RPMI8226 (cell line): ENCODE results near the gene PINLYP.

Experiments
- DNase-seq: peaks from one replicate; pipeline ENCODE4 v3.0.0-alpha.2; 2015

The PINLYP gene

GRCh38 chr19:43551399-43552197 is 24.0 kb upstream of the PINLYP start:
- no peak for DNase-seq

- no peak for DNase-seq
These were observed 23.5 kb upstream of the PINLYP start for GRCh38 chr19:43552198-43552450.

DNA sequence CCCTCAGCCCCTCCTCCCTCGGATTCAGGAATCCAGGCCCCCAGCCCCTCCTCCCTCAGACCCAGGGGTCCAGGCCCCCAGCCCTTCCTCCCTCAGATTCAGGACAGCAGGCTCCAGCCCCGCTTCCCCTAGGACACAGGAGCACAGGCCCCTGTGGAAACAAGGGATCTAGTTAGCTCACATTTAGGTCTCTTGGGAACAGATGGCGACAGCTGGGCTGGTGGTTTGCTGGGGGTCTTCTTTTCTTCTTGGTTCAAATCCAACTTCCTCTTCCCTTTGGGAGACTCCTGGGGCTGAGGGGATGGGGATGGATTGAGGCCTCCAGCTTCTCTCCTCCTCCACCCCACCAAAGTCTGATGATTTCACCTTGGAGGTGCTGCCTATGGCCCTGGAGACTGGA is 23.0 kb upstream of the PINLYP start:
- no peak for DNase-seq

DNA sequence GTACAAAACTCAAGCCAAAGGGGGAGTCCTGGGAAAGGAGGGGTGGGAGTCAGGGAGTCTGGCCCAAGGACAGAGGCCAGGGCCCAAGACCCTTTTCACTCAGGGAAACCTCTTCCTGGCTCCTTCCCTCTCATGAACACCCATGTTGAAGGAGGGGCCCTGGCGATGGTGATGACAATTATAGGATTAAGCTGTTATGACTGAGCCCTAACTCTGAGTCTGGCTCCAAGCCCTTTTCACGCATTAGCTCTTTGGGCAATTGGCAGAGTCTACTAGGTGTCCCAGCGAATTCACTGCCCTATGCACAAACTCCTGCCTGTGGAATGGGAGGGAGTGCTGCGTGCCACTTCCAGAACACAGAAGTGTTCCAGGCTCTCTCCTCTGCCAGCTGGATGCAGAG is 21.9 kb upstream of the PINLYP start:
- DNase-seq, result no peak

- no peak for DNase-seq
These were observed 21.2 kb upstream of the PINLYP start for GRCh38 chr19:43554317-43554895.

- peak; percentile 65 for DNase-seq
These were observed 20.3 kb upstream of the PINLYP start for GRCh38 chr19:43555185-43555770.

DNA sequence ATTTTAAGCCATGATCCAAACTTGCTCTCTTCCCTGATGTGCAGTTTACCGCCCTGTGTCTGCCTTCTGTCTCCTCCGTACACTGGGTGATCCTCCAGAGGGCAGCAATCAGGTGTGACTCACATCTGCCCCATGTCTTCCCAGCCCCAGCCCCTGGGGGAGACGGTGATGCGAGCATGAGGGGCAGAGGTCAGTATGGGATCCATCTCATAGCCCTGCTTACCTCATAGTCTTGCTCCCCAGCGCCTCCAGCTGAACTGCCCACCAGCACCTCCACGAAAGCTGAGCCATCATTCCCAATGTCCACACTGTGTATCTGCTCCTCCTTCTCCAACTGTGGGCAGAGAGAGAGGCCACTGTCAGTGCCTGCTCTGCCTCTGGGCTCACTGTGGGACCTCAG is 14.9 kb upstream of the PINLYP start:
- DNase-seq, result no peak

DNA sequence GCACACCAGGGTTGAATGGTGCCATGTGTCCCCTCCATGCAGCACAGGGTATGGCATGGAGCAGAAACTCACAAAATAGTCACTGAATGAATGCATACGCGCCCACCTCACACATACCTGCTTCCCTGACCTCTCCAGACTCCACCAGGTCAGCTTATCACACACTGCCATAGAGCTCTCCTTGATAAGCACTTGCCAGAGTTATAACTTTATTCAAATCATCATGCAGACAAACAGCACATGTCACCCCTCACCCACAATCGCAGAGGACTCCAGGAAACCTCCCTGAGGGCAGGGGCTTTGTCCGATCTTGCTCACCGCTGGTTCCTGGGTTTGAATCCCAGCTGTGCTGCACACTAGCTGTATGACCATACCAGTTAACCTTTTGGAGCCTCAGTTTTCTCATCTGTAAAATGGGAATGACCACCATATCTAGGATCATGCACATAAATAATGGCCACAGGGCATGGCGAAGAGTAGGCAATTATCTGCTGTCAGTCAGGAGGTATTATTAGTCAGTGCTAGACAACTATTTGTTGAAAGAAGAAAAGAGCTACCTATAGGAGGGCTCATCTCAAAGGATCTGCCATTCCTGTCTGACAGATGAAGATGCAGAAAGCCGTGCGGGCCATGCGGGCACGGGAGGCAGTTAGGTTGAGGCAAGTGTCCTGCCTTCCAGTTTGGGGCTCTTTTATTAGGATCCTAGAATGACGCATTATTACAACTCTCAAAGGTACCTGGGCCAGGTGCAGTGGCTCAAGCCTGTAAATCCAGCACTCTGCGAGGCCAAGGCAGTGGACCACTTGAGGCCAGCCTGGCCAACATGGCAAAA is 14.2 kb upstream of the PINLYP start:
- DNase-seq, result no peak

DNA sequence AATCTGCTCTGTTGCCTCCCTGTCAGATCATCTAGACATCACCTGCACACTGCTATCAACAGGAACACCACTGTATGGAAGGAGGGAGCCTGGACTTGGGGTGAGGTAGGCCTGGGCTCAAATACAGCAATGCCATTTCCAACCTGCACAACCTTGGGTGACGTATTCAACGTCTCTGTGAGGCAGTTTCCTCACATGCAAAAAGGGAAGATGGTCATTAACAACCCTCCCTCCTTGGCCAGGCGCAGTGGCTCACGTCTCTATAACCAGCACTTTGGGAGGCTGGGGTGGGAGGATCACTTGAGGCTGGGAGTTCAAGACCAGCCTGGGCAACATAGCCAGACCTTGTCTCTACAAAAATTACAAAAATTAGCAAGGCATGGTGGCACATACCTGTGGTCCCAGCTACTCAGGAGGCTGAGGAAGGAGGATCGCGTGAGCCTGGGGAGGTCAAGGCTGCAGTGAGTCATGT is 13.3 kb upstream of the PINLYP start:
- DNase-seq, result no peak

DNA sequence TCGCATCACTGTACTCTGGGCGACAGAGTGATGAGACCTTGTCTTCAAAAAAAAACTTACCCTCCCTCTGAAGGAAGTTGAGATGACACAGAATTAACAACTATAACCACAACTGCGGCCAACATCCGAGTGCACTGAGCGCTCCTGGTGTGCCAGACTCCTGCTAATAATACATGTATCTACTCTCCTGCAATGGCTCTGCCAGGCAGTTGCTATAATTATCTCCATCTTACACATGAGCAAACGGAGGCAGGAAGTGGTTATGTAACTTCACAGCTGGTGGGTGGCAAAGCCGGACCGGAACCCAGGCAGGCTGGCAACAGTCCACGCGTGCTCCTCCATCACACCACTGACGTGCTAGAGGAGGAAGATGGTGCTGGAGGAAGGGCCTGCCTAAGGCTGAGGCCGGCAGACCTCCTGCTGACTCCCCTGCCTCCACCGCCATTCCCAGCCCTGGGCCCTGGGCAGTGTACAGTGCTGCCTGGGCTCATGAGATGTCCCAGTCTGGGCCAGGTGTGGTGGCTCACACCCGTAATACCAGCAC is 12.8 kb upstream of the PINLYP start:
- DNase-seq, result peak; percentile 52

DNA sequence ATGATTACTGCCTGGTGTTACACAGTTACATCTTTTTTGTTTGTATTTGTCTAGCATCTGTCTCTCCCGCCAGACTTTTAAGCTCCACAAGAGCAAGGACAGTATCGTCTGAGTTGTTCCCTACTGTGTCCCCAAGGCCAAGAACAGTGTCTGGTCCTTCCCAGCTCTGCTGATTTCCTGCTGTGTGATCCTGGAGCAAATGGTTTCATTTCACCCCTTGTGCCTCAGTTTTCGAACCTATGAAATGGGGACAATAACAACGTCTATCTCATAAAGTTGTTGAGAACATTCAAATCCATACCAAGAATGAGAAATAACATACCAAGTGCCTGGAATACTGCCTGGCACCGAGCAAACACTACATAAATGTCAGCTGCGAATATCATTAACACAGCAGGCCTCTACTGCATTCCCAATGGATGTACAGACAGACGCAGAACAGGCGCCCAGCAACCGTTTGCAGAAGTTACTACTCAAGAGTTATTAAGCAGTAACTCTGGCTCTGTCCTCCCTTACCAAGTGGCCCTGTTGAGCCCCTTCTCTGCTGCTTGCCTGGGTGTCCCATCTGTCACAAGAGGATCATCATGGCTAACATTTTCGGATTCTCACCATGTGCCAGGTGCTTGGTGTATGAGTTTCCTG is 11.7 kb upstream of the PINLYP start:
- no peak for DNase-seq

DNA sequence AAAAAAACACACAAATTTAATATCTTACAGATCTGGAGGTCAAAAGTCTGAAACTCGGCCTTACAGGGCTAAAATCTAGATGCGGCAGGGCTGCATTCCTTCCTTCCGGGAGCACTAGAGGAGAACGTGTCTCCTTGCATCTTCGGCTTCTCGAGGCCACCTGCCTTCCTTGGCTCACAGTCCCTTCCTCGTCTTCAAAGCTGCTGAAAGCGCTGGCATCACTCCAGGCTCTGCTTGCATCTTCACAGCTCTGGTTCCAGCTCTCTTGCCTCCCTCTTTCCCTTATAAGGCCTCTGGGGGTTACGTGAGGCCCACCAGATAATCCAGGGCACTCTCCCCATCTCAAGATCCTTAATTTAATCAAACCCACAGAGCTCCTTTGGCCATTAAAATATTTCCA is 10.8 kb upstream of the PINLYP start:
- DNase-seq, result no peak

DNA sequence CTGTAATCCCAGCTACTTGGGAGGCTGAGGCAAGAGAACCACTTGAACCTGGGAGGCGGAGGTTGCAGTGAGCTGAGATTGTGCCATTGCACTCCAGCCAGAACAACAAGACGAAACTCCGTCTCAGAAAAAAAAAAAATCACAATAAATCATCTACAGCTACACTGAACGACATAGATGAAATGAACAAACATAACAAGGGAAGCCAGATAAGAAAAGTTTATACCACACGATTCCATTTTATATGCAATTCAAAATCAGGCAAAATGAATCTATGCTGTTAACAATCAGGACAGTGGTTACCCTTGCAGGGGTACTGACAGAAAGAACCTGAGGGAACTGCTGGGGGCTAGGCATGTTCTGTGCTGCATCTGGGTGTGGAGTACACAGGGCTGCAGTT is 5.9 kb upstream of the PINLYP start:
- DNase-seq, result no peak

DNA sequence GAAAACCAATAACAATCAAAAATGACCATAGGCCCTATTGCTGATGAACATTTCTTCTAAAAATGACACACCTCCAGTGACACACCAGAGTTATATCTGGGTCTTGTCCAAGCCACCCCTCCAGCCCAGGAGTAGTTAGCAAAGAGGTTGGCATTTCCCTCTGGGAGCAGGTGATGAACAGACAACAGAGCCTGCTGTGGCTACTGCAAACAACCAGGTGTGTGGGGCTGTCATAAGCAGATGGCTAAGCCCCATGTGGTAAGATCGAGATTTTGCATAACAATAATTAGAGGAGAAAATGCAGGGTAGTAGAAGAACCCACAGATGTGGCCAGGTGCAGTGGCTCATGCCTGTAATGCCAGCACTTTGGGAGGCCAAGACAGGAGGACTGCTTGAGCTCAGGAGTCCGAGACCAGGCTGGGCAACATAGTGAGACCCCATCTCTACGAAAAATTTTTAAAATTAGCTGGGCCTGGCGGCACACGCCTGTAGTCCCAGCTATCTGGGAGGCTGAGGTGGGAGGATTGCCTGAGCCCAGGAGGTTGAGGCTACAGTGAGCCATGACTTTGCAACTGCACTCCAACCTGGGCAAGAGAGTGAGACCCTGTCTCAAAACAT is 5.3 kb upstream of the PINLYP start:
- peak; percentile 30 for DNase-seq

DNA sequence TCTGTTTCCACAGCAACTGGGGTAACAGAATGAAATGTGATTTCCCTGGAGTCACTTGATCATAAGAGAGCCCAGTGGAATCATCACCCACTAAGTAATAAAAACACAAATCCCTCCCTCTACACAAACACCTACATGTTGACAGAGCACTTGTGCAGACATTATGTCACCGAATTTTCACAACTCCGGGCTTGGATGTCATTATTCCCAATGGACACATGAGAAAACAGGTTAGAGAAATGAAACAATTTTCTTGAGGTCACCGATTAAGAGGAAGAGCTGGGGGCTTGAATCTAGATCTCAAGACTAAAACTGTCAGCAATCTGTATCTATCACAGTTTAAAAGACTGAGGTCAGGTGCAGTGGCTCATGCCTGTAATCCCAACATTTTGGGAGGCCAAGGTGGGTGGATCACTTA is 3.4 kb upstream of the PINLYP start:
- DNase-seq, result no peak

DNA sequence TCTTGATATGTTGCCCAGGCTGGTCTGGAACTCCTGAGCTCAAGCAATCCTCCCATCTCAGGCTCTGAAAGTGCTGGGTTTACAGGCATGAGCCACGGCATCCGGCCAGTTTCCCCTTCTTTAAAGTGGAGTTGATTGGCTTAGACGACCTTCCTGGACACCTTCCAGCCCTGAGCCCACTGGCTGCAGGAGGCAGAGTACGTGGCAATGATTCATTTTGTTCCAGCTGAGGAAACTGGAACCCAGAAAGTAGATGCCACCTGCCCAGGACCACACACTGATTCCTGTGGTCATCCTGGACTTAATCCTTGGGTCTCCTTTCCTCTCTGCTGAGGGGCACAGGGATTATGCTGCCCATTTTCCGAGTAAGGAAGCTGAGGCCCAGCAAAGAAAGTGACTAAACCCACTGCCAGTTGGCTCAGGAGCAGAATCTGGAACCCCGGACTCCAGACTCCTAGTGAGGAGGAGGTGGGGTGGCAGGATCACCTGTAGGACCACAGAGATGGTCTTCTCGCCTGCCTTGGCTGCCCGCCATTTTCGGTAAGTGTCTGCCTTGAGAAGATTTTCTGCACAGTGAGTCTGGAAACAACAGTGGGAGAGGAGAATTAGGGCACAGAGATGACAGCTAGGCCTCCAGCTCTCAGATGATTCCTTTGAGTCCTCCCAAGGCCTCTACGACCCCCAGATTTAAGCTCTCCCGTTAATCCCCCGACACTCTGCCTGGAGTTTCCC is 1.0 kb upstream of the PINLYP start:
- no peak for DNase-seq

- DNase-seq, result no peak
These were observed 616 bp downstream of the PINLYP start for GRCh38 chr19:43575955-43576878.

DNA sequence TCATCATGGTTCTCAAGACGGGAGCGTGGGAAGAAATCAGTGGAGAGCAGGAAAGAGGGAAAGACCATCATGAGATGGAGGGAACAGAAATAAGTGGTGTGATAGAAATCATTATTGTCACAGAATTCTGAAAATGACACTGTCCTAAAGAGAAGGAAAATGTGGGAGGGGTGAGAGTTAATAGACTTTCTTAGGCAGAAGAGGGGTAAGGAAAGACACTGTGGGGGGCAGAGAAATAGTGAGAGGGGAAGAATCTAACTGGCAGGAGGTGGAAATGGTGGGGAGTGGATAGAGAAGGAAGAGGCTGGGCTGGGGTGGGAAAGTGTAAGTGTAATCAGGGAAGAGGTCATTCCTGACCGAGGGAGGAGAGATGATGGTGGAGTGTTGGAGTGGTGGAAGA is 3.2 kb downstream of the PINLYP start:
- DNase-seq, result no peak

DNA sequence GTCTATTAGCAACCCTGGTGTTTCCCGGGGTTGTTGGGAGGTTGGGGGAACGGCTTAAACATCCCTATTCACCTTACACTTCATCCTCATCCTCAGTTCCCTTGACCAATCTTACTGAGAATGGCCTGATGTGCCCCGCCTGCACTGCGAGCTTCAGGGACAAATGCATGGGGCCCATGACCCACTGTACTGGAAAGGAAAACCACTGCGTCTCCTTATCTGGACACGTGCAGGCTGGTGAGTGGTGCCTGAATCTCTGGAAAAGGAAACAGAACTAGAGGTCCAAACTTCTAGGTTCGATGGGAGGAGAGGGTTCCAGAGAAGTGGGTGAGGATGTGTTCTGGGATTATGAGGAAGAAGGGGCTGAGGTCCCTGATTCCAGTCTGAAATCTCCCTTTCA is 5.9 kb downstream of the PINLYP start:
- DNase-seq, result no peak

- DNase-seq, result no peak
These were observed 6.9 kb downstream of the PINLYP start for GRCh38 chr19:43582495-43582894.

DNA sequence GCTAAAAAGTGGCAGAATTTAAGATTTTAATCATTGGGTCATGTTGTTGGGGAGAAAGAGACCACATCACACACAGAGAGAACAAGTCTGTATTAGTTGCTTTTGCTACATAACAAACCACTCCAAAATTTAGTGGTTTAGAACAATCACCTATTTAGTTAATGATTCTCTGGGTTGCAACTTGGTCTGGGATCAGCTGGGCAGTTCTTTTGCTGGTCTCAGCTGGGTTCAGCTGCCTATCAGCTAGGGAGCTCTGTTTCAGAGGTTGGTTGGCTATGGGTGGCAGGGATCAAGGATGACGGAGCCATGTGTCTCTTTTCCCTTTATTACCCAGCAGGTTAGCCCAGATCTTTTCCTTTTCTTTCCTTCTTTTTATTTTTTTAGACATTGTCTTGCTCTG is 8.9 kb downstream of the PINLYP start:
- DNase-seq, result no peak
